ENCODE measurements around the gene EPS8. TPM values are rescaled to one million over a fixed set of nuclear protein-coding genes. Genes with fewer than 3 reads are reported as not detected.

EPS8 gene
- total and polyA plus RNA-seq, 2 donors (not counting 1 experiment from before 2014, with no cell fraction given), result 0.76 to 0.96 TPM

DNA sequence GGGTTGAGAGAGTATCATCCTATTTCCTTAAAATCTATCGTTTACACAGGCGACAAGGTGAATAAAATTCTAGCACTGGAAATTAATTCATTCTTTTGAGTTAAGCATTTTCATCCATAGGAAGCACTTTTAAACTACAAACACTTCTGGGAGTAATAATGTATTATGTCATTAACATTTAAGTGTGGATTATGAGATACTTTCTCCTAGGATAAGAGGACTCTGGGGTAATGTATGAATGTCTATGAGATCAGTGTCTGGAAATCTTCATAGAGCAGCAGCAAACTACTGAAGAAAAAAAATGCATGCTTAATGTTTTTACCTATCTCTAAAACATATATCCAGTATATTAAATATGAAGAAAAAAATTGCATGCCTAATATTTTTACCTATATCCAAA is 86.9 kb downstream of the EPS8 start:
- DNase-seq, result no peak
- H2AFZ ChIP-seq (ENCODE audit: insufficient read depth, low read depth, low read length, poor library complexity, severe bottlenecking), result no peak overlapping the region
- Mint-ChIP-seq H3K27me3 (no peaks in the 10 kb centered on the region), H3K4me3 (no peak overlapping the region), H3K9me3 (ENCODE audit: insufficient read depth) (no peaks in the 10 kb centered on the region), H3K27ac (no peak overlapping the region), H3K4me1 (peaks cover 1% of the 10 kb centered on the region)
- ATAC-seq (ENCODE audit: low read depth), result no peak
- no peaks in the 10 kb centered on the region for H3K27me3 ChIP-seq (replicated peaks in 1 of 4; ENCODE audit: control extremely low read depth in 1 of 4, control insufficient read depth in 3 of 4, insufficient read depth in 4 of 4, low read length in 3 of 4)
- H3K4me2 ChIP-seq (replicated peaks; ENCODE audit: low read depth, low read length, poor library complexity, severe bottlenecking), result no peak overlapping the region
- H3K9ac ChIP-seq (ENCODE audit: low read length), result no peak overlapping the region
- intact Hi-C loops (cut with micrococcal nuclease), result no loop called here
- WGBS (ENCODE audit: insufficient coverage), result no CpG with 5 or more reads among the region's 2 CpGs
- no peaks in the 10 kb centered on the region for H3K36me3 ChIP-seq (replicated peaks in 1 of 2; ENCODE audit: control extremely low read depth in 1 of 2, control insufficient read depth in 1 of 2, extremely low read depth in 1 of 2, insufficient read depth in 2 of 2, low read length in 1 of 2)
- TF ChIP-seq, protein P1, sequence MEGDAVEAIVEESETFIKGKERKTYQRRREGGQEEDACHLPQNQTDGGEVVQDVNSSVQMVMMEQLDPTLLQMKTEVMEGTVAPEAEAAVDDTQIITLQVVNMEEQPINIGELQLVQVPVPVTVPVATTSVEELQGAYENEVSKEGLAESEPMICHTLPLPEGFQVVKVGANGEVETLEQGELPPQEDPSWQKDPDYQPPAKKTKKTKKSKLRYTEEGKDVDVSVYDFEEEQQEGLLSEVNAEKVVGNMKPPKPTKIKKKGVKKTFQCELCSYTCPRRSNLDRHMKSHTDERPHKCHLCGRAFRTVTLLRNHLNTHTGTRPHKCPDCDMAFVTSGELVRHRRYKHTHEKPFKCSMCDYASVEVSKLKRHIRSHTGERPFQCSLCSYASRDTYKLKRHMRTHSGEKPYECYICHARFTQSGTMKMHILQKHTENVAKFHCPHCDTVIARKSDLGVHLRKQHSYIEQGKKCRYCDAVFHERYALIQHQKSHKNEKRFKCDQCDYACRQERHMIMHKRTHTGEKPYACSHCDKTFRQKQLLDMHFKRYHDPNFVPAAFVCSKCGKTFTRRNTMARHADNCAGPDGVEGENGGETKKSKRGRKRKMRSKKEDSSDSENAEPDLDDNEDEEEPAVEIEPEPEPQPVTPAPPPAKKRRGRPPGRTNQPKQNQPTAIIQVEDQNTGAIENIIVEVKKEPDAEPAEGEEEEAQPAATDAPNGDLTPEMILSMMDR (IDR thresholded peaks at IDR 0.05), result no peak
- no peak for TF ChIP-seq EZH2 (IDR thresholded peaks at IDR 0.05; ENCODE audit: borderline replicate concordance, insufficient read depth, low read depth, low read length, poor library complexity, severe bottlenecking)
- CTCF ChIA-PET, result no interaction called here
- H3K27ac ChIP-seq (ENCODE audit: low read length in 2 of 2), result no peak overlapping the region
- H4K20me1 ChIP-seq (ENCODE audit: control insufficient read depth, insufficient read depth, low read length, poor library complexity, severe bottlenecking), result no peaks in the 10 kb centered on the region
- no peaks in the 10 kb centered on the region for H3K79me2 ChIP-seq (ENCODE audit: control insufficient read depth, insufficient read depth, low read length)
- POLR2A ChIA-PET, result no interaction called here
- H3K9me3 ChIP-seq (ENCODE audit: control extremely low read depth in 1 of 3, control insufficient read depth in 2 of 3, insufficient read depth in 1 of 3, low read length in 2 of 3), result no peaks in the 10 kb centered on the region
- no peak overlapping the region for H3K4me3 ChIP-seq (ENCODE audit: control extremely low read depth in 1 of 5, extremely low read depth in 1 of 5, insufficient read depth in 1 of 5, low read depth in 2 of 5, low read length in 4 of 5)
- peaks cover 0 to 2% of the 10 kb centered on the region in 2 donors for H3K4me1 ChIP-seq (ENCODE audit: control insufficient read depth in 2 of 2, insufficient read depth in 2 of 2, low read length in 2 of 2)

DNA sequence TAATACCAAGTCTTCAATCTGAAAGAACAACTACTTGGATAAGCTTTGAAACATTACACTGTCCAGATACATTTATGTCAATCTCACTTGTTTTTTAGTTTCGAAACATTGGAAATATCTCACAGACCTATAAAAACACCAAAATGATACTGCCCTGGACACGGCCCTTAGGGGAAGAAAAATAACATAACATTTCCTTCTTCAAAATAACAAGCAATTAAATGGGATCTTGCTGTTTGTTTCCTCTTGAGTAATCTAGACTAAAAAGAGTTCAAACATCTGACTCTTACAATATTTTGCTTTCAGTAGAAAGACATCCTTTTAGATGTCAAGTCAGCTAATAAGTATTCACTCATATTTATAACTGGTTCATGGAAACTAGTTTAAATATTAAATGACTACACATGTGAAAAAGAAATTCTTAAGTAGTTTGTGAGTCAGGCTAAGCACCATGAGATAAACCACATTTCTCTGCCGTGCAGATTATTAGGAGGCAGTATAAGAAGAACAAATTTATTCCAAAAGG is 87.5 kb downstream of the EPS8 start:
- intact Hi-C loops (cut with micrococcal nuclease), result no loop called here
- Mint-ChIP-seq H3K9me3 (ENCODE audit: insufficient read depth) (no peaks in the 10 kb centered on the region), H3K4me3 (no peak overlapping the region), H3K4me1 (peaks cover 1% of the 10 kb centered on the region), H3K27me3 (no peaks in the 10 kb centered on the region), H3K27ac (no peak overlapping the region)
- 100% methylated on average over 1 of the region's 3 CpGs for WGBS (ENCODE audit: insufficient coverage)
- Histone ChIP-seq H3K9me3 (ENCODE audit: control extremely low read depth in 1 of 3, control insufficient read depth in 2 of 3, insufficient read depth in 1 of 3, low read length in 2 of 3) (no peaks in the 10 kb centered on the region), H3K79me2 (ENCODE audit: control insufficient read depth, insufficient read depth, low read length) (no peaks in the 10 kb centered on the region), H3K9ac (ENCODE audit: low read length) (no peak overlapping the region), H3K27ac (ENCODE audit: low read length in 2 of 2) (no peak overlapping the region), H3K4me2 (replicated peaks; ENCODE audit: low read depth, low read length, poor library complexity, severe bottlenecking) (no peak overlapping the region), H3K27me3 (replicated peaks in 1 of 4; ENCODE audit: control extremely low read depth in 1 of 4, control insufficient read depth in 3 of 4, insufficient read depth in 4 of 4, low read length in 3 of 4) (no peaks in the 10 kb centered on the region), H3K4me3 (ENCODE audit: control extremely low read depth in 1 of 5, extremely low read depth in 1 of 5, insufficient read depth in 1 of 5, low read depth in 2 of 5, low read length in 4 of 5) (no peak overlapping the region), H3K4me1 (ENCODE audit: control insufficient read depth in 2 of 2, insufficient read depth in 2 of 2, low read length in 2 of 2) (peaks cover 0 to 2% of the 10 kb centered on the region in 2 donors), H2AFZ (ENCODE audit: insufficient read depth, low read depth, low read length, poor library complexity, severe bottlenecking) (no peak overlapping the region), H3K36me3 (replicated peaks in 1 of 2; ENCODE audit: control extremely low read depth in 1 of 2, control insufficient read depth in 1 of 2, extremely low read depth in 1 of 2, insufficient read depth in 2 of 2, low read length in 1 of 2) (no peaks in the 10 kb centered on the region), H4K20me1 (ENCODE audit: control insufficient read depth, insufficient read depth, low read length, poor library complexity, severe bottlenecking) (no peaks in the 10 kb centered on the region)
- DNase-seq, result no peak
- ChIA-PET POLR2A (no interaction called here), CTCF (no interaction called here)
- no peak for TF ChIP-seq EZH2 (IDR thresholded peaks at IDR 0.05; ENCODE audit: borderline replicate concordance, insufficient read depth, low read depth, low read length, poor library complexity, severe bottlenecking)
- TF ChIP-seq, protein P1 (IDR thresholded peaks at IDR 0.05), result no peak
- no peak for ATAC-seq (ENCODE audit: low read depth)
